ENCODE measurements around the gene KRT84. TPM values are rescaled to one million over a fixed set of nuclear protein-coding genes. Genes with fewer than 3 reads are reported as not detected.

The KRT84 gene
- total and polyA plus RNA-seq, 2 of the 4 experiments (the other 2 are of a cell fraction) = not detected

- Histone ChIP-seq H3K79me1 (ENCODE audit: low read depth in 1 of 2, low read length in 2 of 2) (no peaks in the 10 kb centered on the region), H2BK5ac (ENCODE audit: low read depth, low read length, poor library complexity, severe bottlenecking) (no peak overlapping the region), H4K8ac (ENCODE audit: low read depth in 2 of 2, low read length in 2 of 2) (no peak overlapping the region), H3K4ac (ENCODE audit: low read depth, low read length) (no peak overlapping the region), H4K5ac (ENCODE audit: low read depth, low read length) (no peak overlapping the region), H2AFZ (replicated peaks; ENCODE audit: low read length, poor library complexity) (no peak overlapping the region), H3K9ac (ENCODE audit: low read depth, low read length) (no peak overlapping the region), H3K18ac (ENCODE audit: low read depth, low read length) (no peak overlapping the region), H3K23ac (ENCODE audit: low read depth, low read length) (no peak overlapping the region), H3K36me3 (ENCODE audit: control insufficient read depth, insufficient read depth, low read length) (no peaks in the 10 kb centered on the region), H4K91ac (ENCODE audit: insufficient read depth, low read depth, low read length) (no peak overlapping the region), H3K4me2 (ENCODE audit: low read depth, low read length) (no peak overlapping the region), H2BK15ac (ENCODE audit: low read depth, low read length) (no peak overlapping the region), H3K56ac (ENCODE audit: extremely low read depth, insufficient read depth, low read length) (no peak overlapping the region), H2BK20ac (ENCODE audit: low read depth, low read length) (no peak overlapping the region), H2AK5ac (ENCODE audit: low read depth, low read length) (no peak overlapping the region), H3K9me3 (ENCODE audit: control insufficient read depth, insufficient read depth, low read length) (no peaks in the 10 kb centered on the region), H3K9me1 (ENCODE audit: insufficient read depth, low read length) (peaks cover 3% of the 10 kb centered on the region; the same call in 1 of the 2 replicates), H4K20me1 (ENCODE audit: insufficient read depth, low read length) (no peaks in the 10 kb centered on the region), H2BK120ac (ENCODE audit: low read depth, low read length) (no peak overlapping the region), H3K27me3 (ENCODE audit: control insufficient read depth, insufficient read depth, low read length) (peaks cover 71% of the 10 kb centered on the region), H3K4me1 (ENCODE audit: control insufficient read depth, insufficient read depth, low read length) (no peaks in the 10 kb centered on the region), H3K14ac (replicated peaks; ENCODE audit: low read depth, low read length) (no peak overlapping the region), H3K27ac (ENCODE audit: insufficient read depth, low read length) (no peak overlapping the region), H2AK9ac (replicated peaks; ENCODE audit: low read depth, low read length, poor library complexity) (no peak overlapping the region), H3K4me3 (ENCODE audit: insufficient read depth, low read depth, low read length) (no peak overlapping the region)
- ATAC-seq (ENCODE audit: low read depth) (no peak), DNase-seq (no peak)
- ChIA-PET CTCF (no interaction called here), POLR2A (ENCODE audit: unreplicated experiment) (no interaction called here)
- no TSS peak for BruUV-seq (replicated peaks)
- in situ Hi-C loops (cut with MboI; ENCODE audit: low sequenced_read_pairs) (no loop called here), dilution Hi-C loops (cut with HindIII; ENCODE audit: low sequenced_read_pairs, unreplicated experiment) (no loop called here), intact Hi-C loops (cut with micrococcal nuclease) (no loop called here)
- 69% methylated on average over 4 of the region's 14 CpGs; no CpG with 5 or more reads in 1 of the 2 experiments for WGBS, 2 experiments (ENCODE audit: extremely low coverage in 2 of 2, insufficient read length in 1 of 2)
- TF ChIP-seq SMC3 (IDR thresholded peaks at IDR 0.05; ENCODE audit: low read depth, low read length) = no peak
- TF ChIP-seq MAFK (IDR thresholded peaks at IDR 0.05; ENCODE audit: low read depth, low read length) = no peak
- no peak for TF ChIP-seq NFE2L2 (IDR thresholded peaks at IDR 0.05; ENCODE audit: low read depth, low read length)
- TF ChIP-seq MXI1 (IDR thresholded peaks at IDR 0.05; ENCODE audit: borderline replicate concordance, low read depth, low read length) = no peak
- no peak for TF ChIP-seq RAD21 (IDR thresholded peaks at IDR 0.05; ENCODE audit: low read length)
- TF ChIP-seq RCOR1 (IDR thresholded peaks at IDR 0.05; ENCODE audit: insufficient replicate concordance, low read length) = no peak
- no peak for TF ChIP-seq USF2 (IDR thresholded peaks at IDR 0.05; ENCODE audit: low read depth, low read length)
- TF ChIP-seq FOS (IDR thresholded peaks at IDR 0.05; ENCODE audit: low read depth, low read length) = no peak
- no peak for TF ChIP-seq CTCF (conservative IDR thresholded peaks at IDR 0.05; ENCODE audit: low read depth, low read length)
- no peak for TF ChIP-seq POLR2A (IDR thresholded peaks at IDR 0.05; ENCODE audit: low read depth, low read length)
- no peak for TF ChIP-seq CEBPB (IDR thresholded peaks at IDR 0.05; ENCODE audit: low read depth, low read length)
- no peak for TF ChIP-seq MAZ (IDR thresholded peaks at IDR 0.05; ENCODE audit: borderline replicate concordance, low read depth, low read length)
- no peak for TF ChIP-seq CHD1 (IDR thresholded peaks at IDR 0.05; ENCODE audit: low read depth, low read length)
- no peak for TF ChIP-seq ELK1 (IDR thresholded peaks at IDR 0.05; ENCODE audit: borderline replicate concordance, low read depth, low read length)
- TF ChIP-seq RFX5 (IDR thresholded peaks at IDR 0.05; ENCODE audit: low read depth, low read length) = no peak
- TF ChIP-seq BHLHE40 (IDR thresholded peaks at IDR 0.05; ENCODE audit: low read depth, low read length) = no peak
Measured at GRCh38 chr12:52364901-52365489, 20.5 kb downstream of the KRT84 start.
